NCI-H460 (cell line): ENCODE measurements around the gene LYPD8. TPM values are rescaled to one million over a fixed set of nuclear protein-coding genes. Genes with fewer than 3 reads are reported as not detected.

Source experiments
- DNase-seq: peaks from one replicate; pipeline ENCODE4 v3.0.0-alpha.2; 2016; ENCODE audit warnings: low read depth; ENCODE audit errors: extremely low read depth
- total RNA-seq: library from RNA; depleted of rRNA; stranded (reverse); fragments of >200 nt; shearing (Covaris generic); gene quantifications from 2 replicates; pipeline ENCODE4 v1.2.3, GENCODE V29; 2014

The LYPD8 gene
- total RNA-seq, 1 experiment from 2014 or later, result not detected

GRCh38 chr1:248758352-248758751, 2.8 kb upstream of the LYPD8 start:
- no peak for DNase-seq

GRCh38 chr1:248757784-248758195, 2.2 kb upstream of the LYPD8 start:
- no peak for DNase-seq

GRCh38 chr1:248756636-248757035, 1.1 kb upstream of the LYPD8 start:
- no peak for DNase-seq

- no peak for DNase-seq
These were observed 592 bp upstream of the LYPD8 start for GRCh38 chr1:248756151-248756550.

GRCh38 chr1:248753708-248754280, 1.8 kb downstream of the LYPD8 start:
- no peak for DNase-seq

- DNase-seq, result no peak
These were observed 2.4 kb downstream of the LYPD8 start for GRCh38 chr1:248753029-248753594.

- no peak for DNase-seq
These were observed 3.2 kb downstream of the LYPD8 start for GRCh38 chr1:248752161-248753028.

- no peak for DNase-seq
These were observed 3.9 kb downstream of the LYPD8 start for GRCh38 chr1:248751635-248752034.

GRCh38 chr1:248751142-248751541, 4.4 kb downstream of the LYPD8 start:
- DNase-seq, result no peak

- DNase-seq, result no peak
These were observed 5.1 kb downstream of the LYPD8 start for GRCh38 chr1:248750496-248750895.

- DNase-seq, result no peak
These were observed 7.3 kb downstream of the LYPD8 start for GRCh38 chr1:248748211-248748610.

GRCh38 chr1:248740876-248741275, 14.7 kb downstream of the LYPD8 start:
- DNase-seq, result no peak

GRCh38 chr1:248739572-248740205, 15.9 kb downstream of the LYPD8 start:
- no peak for DNase-seq

- no peak for DNase-seq
These were observed 18.1 kb downstream of the LYPD8 start for GRCh38 chr1:248737457-248737856.

- no peak for DNase-seq
These were observed 18.6 kb downstream of the LYPD8 start for GRCh38 chr1:248736977-248737376.

GRCh38 chr1:248733566-248733965, 22.0 kb downstream of the LYPD8 start:
- DNase-seq, result no peak

GRCh38 chr1:248730507-248731335, 24.8 kb downstream of the LYPD8 start:
- DNase-seq, result no peak

- DNase-seq, result no peak
These were observed 41.3 kb downstream of the LYPD8 start for GRCh38 chr1:248714248-248714647.

GRCh38 chr1:248710305-248710900, 45.2 kb downstream of the LYPD8 start:
- no peak for DNase-seq

- DNase-seq, result no peak
These were observed 51.0 kb downstream of the LYPD8 start for GRCh38 chr1:248704606-248705005.
